DMS114 treated with DMSO at 0.1 percent for 48 hours (cell line): ENCODE data around the gene DNASE1L1.

Experiments
- DNase-seq: peaks from one replicate; lab custom pipeline; 2025; ENCODE audit not compliant: unreplicated experiment; lab: John Stamatoyannopoulos, UW

Gene DNASE1L1

GRCh38 chrX:154353172-154353843, 55.7 kb downstream of the DNASE1L1 start:
- no peak for DNase-seq

- no peak for DNase-seq
These were observed 56.6 kb downstream of the DNASE1L1 start for GRCh38 chrX:154352466-154352865.

- no peak for DNase-seq
These were observed 57.0 kb downstream of the DNASE1L1 start for GRCh38 chrX:154352012-154352401.
